DMS 273 treated with DMSO at 0.1 percent for 48 hours (cell line): Measurements from ENCODE around the gene TSPY4.
"Not testable (repeated sequence)": the region's sequence is repeated elsewhere in the genome, so short reads cannot be mapped to it uniquely, and the experiment has no call there.

ENCODE experiments used
- DNase-seq: peaks from one replicate; lab custom pipeline; 2025; lab: John Stamatoyannopoulos, UW

Gene TSPY4

GRCh38 chrY:9337164-9337563 lies at the start of gene TSPY4:
TSPY4 (plus strand) TSS chrY:9337464; CDS start chrY:9337510, 46 bp downstream.
- not testable (repeated sequence) for DNase-seq

DNA sequence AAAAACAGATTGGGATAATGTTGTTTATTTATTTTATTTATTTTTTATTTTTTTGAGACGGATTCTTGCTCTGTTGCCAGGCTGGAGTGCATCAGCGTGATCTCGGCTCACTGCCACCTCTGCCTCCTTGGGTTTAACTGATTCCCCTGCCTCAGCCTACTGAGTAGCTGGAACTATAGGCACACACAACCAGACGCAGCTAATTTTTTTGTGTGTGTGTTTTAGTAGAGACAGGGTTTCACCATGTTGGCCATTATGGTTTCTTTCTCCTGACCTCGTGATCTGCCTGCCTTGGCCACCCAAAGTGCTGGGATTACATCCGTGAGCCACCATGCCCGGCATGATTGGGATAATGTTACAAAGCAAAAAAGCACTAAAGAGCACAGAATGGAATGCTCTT lies 16.3 kb upstream of the TSPY4 start:
- no peak for DNase-seq

DNA sequence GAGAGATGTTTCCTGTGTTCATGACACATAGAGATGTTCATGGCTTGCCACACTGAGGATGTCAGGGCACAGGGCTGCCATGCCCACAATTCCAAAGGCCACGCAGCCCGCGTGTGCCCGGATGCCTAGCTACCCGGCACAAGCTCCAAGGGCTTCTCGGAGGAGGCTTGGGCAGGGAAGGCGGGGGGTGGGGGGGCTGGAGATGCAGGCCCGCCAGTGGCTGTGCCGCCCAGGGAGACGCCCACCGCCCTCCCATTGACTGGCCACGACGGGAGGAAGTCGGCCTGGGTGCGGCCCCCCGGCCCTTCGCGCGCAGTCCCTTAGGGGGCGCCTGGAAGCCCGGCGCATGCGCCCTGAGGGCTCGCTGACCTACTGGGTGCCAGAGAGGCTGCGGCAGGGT lies 20.2 kb downstream of the TSPY4 start, which contains the start of gene TSPY8:
Gene TSPY8 (plus strand): TSS at position 301 of the 400 bp plus-strand sequence. CDS start 46 bp downstream, at position 347.
- DNase-seq = not testable (repeated sequence)
